Thoracic aorta (tissue), 2 donors: ENCODE data around the gene PCNX4. TPM values are rescaled to one million over a fixed set of nuclear protein-coding genes. Genes with fewer than 3 reads are reported as not detected.
A peak's percentile ranks its signal among the peaks of the same experiment; 100 is the strongest.

ENCODE experiments used
- ATAC-seq: fragments of 150-250 bp; one replicate; pipeline ENCODE4 v1.8.0; 2017; ENCODE audit warnings: low read depth; ENCODE audit not compliant: insufficient number of reproducible peaks, low FRiP score
- DNase-seq: peaks from one replicate; pipeline ENCODE4 v3.0.0-alpha.2; 2020; ENCODE audit warnings: low spot score
- H3K27ac ChIP-seq, 2 donors: fragments of 200-600 bp; sonication (generic); 1 replicate in 1 of 2; 2 replicates in 1 of 2; pipeline ENCODE4 v1.5.1; 2016; ENCODE audit warnings: mild to moderate bottlenecking in 2 of 2, moderate library complexity in 2 of 2
- H3K27me3 ChIP-seq: fragments of 200-600 bp; sonication (generic); replicated peaks from 2 replicates; pipeline ENCODE4 v1.6.0; 2016; ENCODE audit warnings: mild to moderate bottlenecking; ENCODE audit not compliant: insufficient read depth
- H3K36me3 ChIP-seq: fragments of 200-600 bp; sonication (generic); one replicate; pipeline ENCODE4 v1.5.1; 2016
- H3K4me1 ChIP-seq, 2 donors: fragments of 200-600 bp; sonication (generic); 1 replicate in 1 of 2; 2 replicates in 1 of 2; pipeline versions ENCODE4 v1.5.1 to v1.6.0; 2016; ENCODE audit warnings: low read depth in 2 of 2, mild to moderate bottlenecking in 1 of 2; ENCODE audit not compliant: control insufficient read depth in 1 of 2
- H3K4me3 ChIP-seq: fragments of 200-600 bp; sonication (generic); 2 replicates; pipeline ENCODE4 v1.5.1; 2016; ENCODE audit warnings: mild to moderate bottlenecking
- H3K9me3 ChIP-seq: fragments of 200-600 bp; sonication (generic); 2 replicates; pipeline ENCODE4 v1.5.1; 2016
- CTCF ChIP-seq: fragments of 200-600 bp; sonication (generic); IDR thresholded peaks from one replicate; pipeline ENCODE4 v1.5.1; 2019; ENCODE audit warnings: antibody characterized with exemption
- total RNA-seq, 2 donors: library from RNA; depleted of rRNA; stranded (reverse); fragments of >200 nt; gene quantifications; one replicate each; pipeline versions ENCODE4 v1.1.0 to v1.2.3, GENCODE V29; 2016

Gene PCNX4
- total RNA-seq, 2 donors from 2014 or later: 26.7 to 73.2 TPM

- H3K4me1 ChIP-seq: peaks cover 29 to 49% of the 10 kb centered on the region in 2 donors
- no peaks in the 10 kb centered on the region for H3K9me3 ChIP-seq
- no peak overlapping the region for H3K27ac ChIP-seq
- DNase-seq: no peak
- no peak for TF ChIP-seq CTCF
- H3K4me3 ChIP-seq: peak overlapping the region; percentile 96
- no peak for ATAC-seq
- H3K36me3 ChIP-seq: no peaks in the 10 kb centered on the region
- no peaks in the 10 kb centered on the region for H3K27me3 ChIP-seq
Observed at GRCh38 chr14:60163693-60164092, 72.0 kb downstream of the PCNX4 start.

GRCh38 chr14:60164404-60164711 is 72.6 kb downstream of the PCNX4 start:
- Histone ChIP-seq H3K9me3 (no peaks in the 10 kb centered on the region), H3K27ac (peak overlapping the region; percentile 80 to 95), H3K4me1 (peaks cover 29 to 48% of the 10 kb centered on the region in 2 donors), H3K36me3 (no peaks in the 10 kb centered on the region), H3K4me3 (peak overlapping the region; percentile 96), H3K27me3 (no peaks in the 10 kb centered on the region)
- no peak for DNase-seq
- ATAC-seq: no peak
- TF ChIP-seq CTCF: no peak

- peaks cover 24 to 43% of the 10 kb centered on the region in 2 donors for H3K4me1 ChIP-seq
Observed at GRCh38 chr14:60164712-60165546, 73.2 kb downstream of the PCNX4 start, which contains the start of gene DHRS7. TSS of gene DHRS7 (minus strand) at chr14:60165398. CDS start at chr14:60165309, 89 bp downstream.

GRCh38 chr14:60165547-60165876 is 73.8 kb downstream of the PCNX4 start:
- Histone ChIP-seq H3K36me3 (no peaks in the 10 kb centered on the region), H3K9me3 (no peaks in the 10 kb centered on the region), H3K4me3 (peak overlapping the region; percentile 96), H3K27me3 (no peaks in the 10 kb centered on the region), H3K27ac (peak overlapping the region; percentile 80 to 95), H3K4me1 (peaks cover 18 to 39% of the 10 kb centered on the region in 2 donors)
- DNase-seq (no peak), ATAC-seq (no peak)
- no peak for TF ChIP-seq CTCF

More at GRCh38 chr14:60164712-60165546, 73.2 kb downstream of the PCNX4 start, which contains the start of gene DHRS7:
- H3K9me3 ChIP-seq: no peaks in the 10 kb centered on the region
- H3K36me3 ChIP-seq: no peaks in the 10 kb centered on the region
- peak; percentile 81 for ATAC-seq
- H3K27ac ChIP-seq: peak within 1 kb of the TSS; percentile 80 to 95
- peak within 1 kb of the TSS; percentile 96 for H3K4me3 ChIP-seq
- H3K27me3 ChIP-seq: no peaks in the 10 kb centered on the region
- TF ChIP-seq CTCF: peak; percentile 64
- DNase-seq: peak; percentile 25

- no peak for TF ChIP-seq CTCF
- ATAC-seq: no peak
- no peaks in the 10 kb centered on the region for H3K9me3 ChIP-seq
- no peaks in the 10 kb centered on the region for H3K27me3 ChIP-seq
- H3K36me3 ChIP-seq: no peaks in the 10 kb centered on the region
- no peak overlapping the region for H3K4me3 ChIP-seq
- H3K4me1 ChIP-seq: peaks cover 16 to 33% of the 10 kb centered on the region in 2 donors
- H3K27ac ChIP-seq: peak overlapping the region; percentile 80 to 95
- no peak for DNase-seq
Observed at GRCh38 chr14:60166142-60166541, 74.4 kb downstream of the PCNX4 start.
